HCT116 (cell line): Measurements from ENCODE around the gene C16orf74. TPM values are rescaled to one million over a fixed set of nuclear protein-coding genes. Genes with fewer than 3 reads are reported as not detected.

Experiments used
- ATAC-seq: fragments of 200-7000 bp; cut with Tn5 transposase; 2 replicates; pipeline ENCODE4 v1.9.1; 2020; ENCODE audit warnings: mild to moderate bottlenecking, moderate library complexity
- BruUV-seq: library from RNA; stranded (reverse); fragments of 400-500 nt; replicated peaks from 2 replicates; lab custom pipeline; 2021; lab: Mats Ljungman, UMichigan
- CTCF ChIA-PET: fragments of 300-600 bp; sonication (Branson Sonifier 250); formaldehyde crosslinking; loops from one replicate; lab custom pipeline; 2021; ENCODE audit warnings: antibody characterized with exemption; lab: Charles Lee
- POLR2A ChIA-PET: fragments of 300-600, 350-600 bp; sonication (Branson Sonifier 250); formaldehyde crosslinking; loops from one replicate; lab custom pipeline; 2021; ENCODE audit warnings: antibody characterized with exemption; lab: Charles Lee
- RAD21 ChIA-PET, 2 experiments: fragments of 300-600 bp; sonication (Branson Sonifier 250); formaldehyde crosslinking; loops; one replicate each; lab custom pipeline; 2023; ENCODE audit warnings: low total read pairs in 2 of 2; ENCODE audit not compliant: uncharacterized antibody in 2 of 2, unreplicated experiment in 2 of 2, low non-redundant PET in 1 of 2; lab: Charles Lee
- DNase-seq: peaks from one replicate; pipeline ENCODE4 v3.0.0-alpha.2; 2010; ENCODE audit warnings: low read depth, low spot score
- H2AFZ ChIP-seq: fragments of 200-600 bp; shearing (Covaris generic), sonication (generic); 2 replicates; pipeline ENCODE4 v1.6.1; 2017; ENCODE audit warnings: low read depth, mixed run types, mixed read lengths, antibody characterized with exemption, low read length; ENCODE audit not compliant: poor library complexity, severe bottlenecking
- H3K27ac ChIP-seq: 2 replicates; pipeline ENCODE4 v1.5.1; 2012; ENCODE audit warnings: low read depth, low read length
- H3K27me3 ChIP-seq: fragments of 200-600 bp; sonication (generic); 2 replicates; pipeline ENCODE4 v1.6.1; 2016; ENCODE audit warnings: mixed run types, low read length, mixed read lengths; ENCODE audit not compliant: insufficient read depth
- H3K36me3 ChIP-seq, 2 experiments: fragments of 200-500 bp in 1 of 2; fragments of 200-600 bp in 1 of 2; sonication (Bioruptor generic) in 1 of 2; sonication (generic) in 1 of 2; 2 replicates each; pipeline versions ENCODE4 v1.5.1 to v1.6.1; 2014 to 2016; ENCODE audit warnings: low read length in 2 of 2, inconsistent platforms in 1 of 2, mixed read lengths in 1 of 2, mixed run types in 1 of 2; ENCODE audit not compliant: insufficient read depth in 2 of 2, control insufficient read depth in 1 of 2
- H3K4me1 ChIP-seq, 2 experiments: fragments of 200-600 bp in 1 of 2; sonication (generic) in 1 of 2; 2 replicates each; pipeline versions ENCODE4 v1.5.1 to v1.6.1; 2012 to 2017; ENCODE audit warnings: low read length in 2 of 2, inconsistent platforms in 1 of 2, mild to moderate bottlenecking in 1 of 2, mixed read lengths in 1 of 2, mixed run types in 1 of 2, moderate library complexity in 1 of 2; ENCODE audit not compliant: insufficient read depth in 2 of 2, control insufficient read depth in 1 of 2
- H3K4me2 ChIP-seq: fragments of 200-600 bp; sonication (generic); 2 replicates; pipeline ENCODE4 v1.6.1; 2017; ENCODE audit warnings: mixed run types, low read length, mixed read lengths
- H3K4me3 ChIP-seq, 2 experiments: fragments of 200-600 bp in 1 of 2; sonication (generic) in 1 of 2; replicated peaks in 1 of 2; 2 replicates each; pipeline ENCODE4 v1.5.1; 2011 to 2016; ENCODE audit warnings: low read length in 2 of 2, control low read depth in 1 of 2, low read depth in 1 of 2, mild to moderate bottlenecking in 1 of 2, mixed read lengths in 1 of 2, mixed run types in 1 of 2
- H3K79me2 ChIP-seq: fragments of 200-600 bp; sonication (generic); 2 replicates; pipeline ENCODE4 v1.6.1; 2017; ENCODE audit warnings: mild to moderate bottlenecking, mixed run types, low read length, moderate library complexity, mixed read lengths; ENCODE audit not compliant: insufficient read depth
- H3K9ac ChIP-seq: fragments of 200-600 bp; sonication (generic); 2 replicates; pipeline ENCODE4 v1.6.1; 2016; ENCODE audit warnings: low read length, mixed read lengths
- H3K9me2 ChIP-seq: fragments of 200-600 bp; sonication (generic), shearing (Covaris generic); 2 replicates; pipeline ENCODE4 v1.6.1; 2017; ENCODE audit warnings: mixed run types, mild to moderate bottlenecking, moderate library complexity; ENCODE audit not compliant: insufficient read depth
- H3K9me3 ChIP-seq, 2 experiments: fragments of 200-500 bp in 1 of 2; fragments of 200-600 bp in 1 of 2; sonication (Bioruptor generic) in 1 of 2; sonication (generic) in 1 of 2; 2 replicates each; pipeline ENCODE4 v1.6.1; 2014 to 2017; ENCODE audit warnings: low read length in 2 of 2, mixed read lengths in 2 of 2, inconsistent platforms in 1 of 2, low read depth in 1 of 2, mild to moderate bottlenecking in 1 of 2, mixed run types in 1 of 2, moderate library complexity in 1 of 2; ENCODE audit not compliant: control insufficient read depth in 1 of 2, insufficient read depth in 1 of 2
- H4K20me1 ChIP-seq: fragments of 200-600 bp; sonication (generic), shearing (Covaris generic); 2 replicates; pipeline ENCODE4 v1.6.1; 2017; ENCODE audit warnings: mixed run types, mild to moderate bottlenecking, moderate library complexity; ENCODE audit not compliant: insufficient read depth
- CBX3 ChIP-seq: IDR thresholded peaks from 2 replicates; pipeline ENCODE4 v1.6.1; 2012; ENCODE audit warnings: low read depth
- CEBPB ChIP-seq: IDR thresholded peaks from 2 replicates; pipeline ENCODE4 v1.6.1; 2012; ENCODE audit warnings: low read depth
- CTCF ChIP-seq, 3 experiments: fragments of 200-600 bp in 1 of 3; sonication (generic) in 1 of 3; IDR thresholded peaks in 2 of 3; conservative IDR thresholded peaks in 1 of 3; 2 replicates each; pipeline ENCODE4 v1.5.1; 2012 to 2017; ENCODE audit warnings: low read depth in 2 of 3, low read length in 2 of 3, antibody characterized with exemption in 1 of 3, borderline replicate concordance in 1 of 3, control low read depth in 1 of 3, mild to moderate bottlenecking in 1 of 3, mixed read lengths in 1 of 3, mixed run types in 1 of 3, moderate library complexity in 1 of 3; ENCODE audit not compliant: insufficient read depth in 1 of 3
- EGR1 ChIP-seq: IDR thresholded peaks from 2 replicates; pipeline ENCODE4 v1.6.1; 2012; ENCODE audit warnings: low read depth
- ELF1 ChIP-seq: IDR thresholded peaks from 2 replicates; pipeline ENCODE4 v1.6.1; 2012; ENCODE audit warnings: low read depth, borderline replicate concordance
- EZH2 ChIP-seq: fragments of 200-600 bp; sonication (generic); IDR thresholded peaks from 2 replicates; pipeline ENCODE4 v1.6.1; 2017; ENCODE audit warnings: antibody characterized with exemption, mixed run types
- FOSL1 ChIP-seq: IDR thresholded peaks from 2 replicates; pipeline ENCODE4 v1.6.1; 2012; ENCODE audit warnings: low read depth
- JUND ChIP-seq: IDR thresholded peaks from 2 replicates; pipeline ENCODE4 v1.6.1; 2012
- MAX ChIP-seq: IDR thresholded peaks from 2 replicates; pipeline ENCODE4 v1.6.1; 2012
- POLR2A ChIP-seq: IDR thresholded peaks from 2 replicates; pipeline ENCODE4 v1.7.0; 2011; ENCODE audit warnings: borderline replicate concordance; ENCODE audit not compliant: insufficient read depth, insufficient read length; ENCODE audit errors: extremely low read depth
- RAD21 ChIP-seq: IDR thresholded peaks from 2 replicates; pipeline ENCODE4 v1.6.1; 2012; ENCODE audit warnings: low read depth, mild to moderate bottlenecking
- SRF ChIP-seq: IDR thresholded peaks from 2 replicates; pipeline ENCODE4 v1.6.1; 2012; ENCODE audit warnings: low read depth
- TCF7L2 ChIP-seq: IDR thresholded peaks from 2 replicates; pipeline ENCODE4 v1.7.0; 2011; ENCODE audit warnings: borderline replicate concordance, inconsistent platforms; ENCODE audit not compliant: insufficient read depth, insufficient read length; ENCODE audit errors: extremely low read depth
- YY1 ChIP-seq: IDR thresholded peaks from 2 replicates; pipeline ENCODE4 v1.6.1; 2011; ENCODE audit warnings: low read length, low read depth, moderate library complexity, mild to moderate bottlenecking; ENCODE audit not compliant: insufficient replicate concordance; ENCODE audit errors: extremely low read depth
- ZFX ChIP-seq: fragments of 450-650 bp; IDR thresholded peaks from 2 replicates; pipeline ENCODE4 v1.6.1; 2017
- ZNF274 ChIP-seq: fragments of 200-500 bp; sonication (Bioruptor generic); IDR thresholded peaks from 2 replicates; pipeline ENCODE4 v1.6.1; 2014; ENCODE audit warnings: mild to moderate bottlenecking, low read depth, low read length, inconsistent platforms
- intact Hi-C: fragments of 100-400 bp; cut with micrococcal nuclease; formaldehyde crosslinking; loops from 2 replicates; pipeline ENCODE4 v1.10.0; 2022
- total RNA-seq: library from RNA; stranded (reverse); gene quantifications from one replicate; pipeline ENCODE4 v1.2.1, GENCODE V29; 2021; ENCODE audit not compliant: unreplicated experiment
- TF ChIP-seq, protein P1 (sequence below): IDR thresholded peaks from 2 replicates; pipeline ENCODE4 v1.6.1; 2011; ENCODE audit warnings: mild to moderate bottlenecking, low read length, moderate library complexity; ENCODE audit not compliant: insufficient replicate concordance; ENCODE audit errors: extremely low read depth
- TF ChIP-seq, protein P2 (sequence below): IDR thresholded peaks from 2 replicates; pipeline ENCODE4 v1.6.1; 2012

The C16orf74 gene
- total RNA-seq, 1 experiment from 2014 or later = 30.0 TPM

DNA sequence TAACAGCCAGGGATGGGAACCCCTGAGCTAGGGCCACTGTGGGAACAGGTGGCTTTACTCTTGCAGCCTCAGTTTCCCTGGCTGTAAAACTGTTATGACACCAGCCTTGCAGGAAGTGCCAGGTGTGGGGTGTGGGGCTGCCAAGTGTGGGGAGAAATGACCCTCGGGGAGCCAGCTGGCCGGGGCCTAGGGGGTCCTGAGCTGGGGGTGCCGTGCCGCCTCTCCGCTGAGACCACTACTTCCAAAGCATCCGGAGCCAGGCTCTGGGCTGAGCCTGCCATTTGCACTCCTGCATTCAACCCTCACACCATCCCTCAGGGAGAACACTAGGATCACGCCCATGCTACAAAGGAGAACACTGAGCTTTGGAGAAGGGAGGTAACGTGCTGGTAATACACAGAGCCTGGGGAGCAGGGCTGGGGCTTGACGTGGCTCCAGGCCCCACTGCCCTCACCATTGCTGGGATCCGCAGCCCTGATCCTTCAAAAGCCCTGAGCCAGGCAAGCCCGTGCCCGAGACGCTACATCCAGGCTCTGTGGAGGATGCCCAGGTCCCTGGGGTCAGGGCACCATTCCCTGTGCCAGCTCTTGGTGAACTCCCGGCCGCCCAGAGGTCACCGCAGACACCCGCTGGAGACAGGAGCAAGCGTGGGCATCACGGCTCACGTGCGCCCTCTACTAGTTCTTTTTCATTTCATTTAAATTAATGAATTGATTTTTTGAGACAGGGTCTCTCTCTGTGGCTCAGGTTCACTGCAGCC, 33.3 kb downstream of the C16orf74 start:
- H3K79me2 ChIP-seq = no peaks in the 10 kb centered on the region
- ATAC-seq (peak; percentile 69), DNase-seq (peak; percentile 49)
- ChIA-PET RAD21 (interaction anchor here in 1 of 2 experiments (0.7 kb wide), 1 partner anchor 27 kb away, joined by 6 read pairs; no protein-coding TSS in a partner anchor), POLR2A (no interaction called here), CTCF (interaction anchor here (0.6 to 2.1 kb wide), 11 partner anchors 8 to 322 kb away, joined by 3 to 12 read pairs (median 4); partner anchors contain the start of gene GINS2)
- H3K9me3 ChIP-seq = no peaks in the 10 kb centered on the region; a peak in 2 of 4 replicates
- TF ChIP-seq JUND = no peak
- TF ChIP-seq, protein P1, sequence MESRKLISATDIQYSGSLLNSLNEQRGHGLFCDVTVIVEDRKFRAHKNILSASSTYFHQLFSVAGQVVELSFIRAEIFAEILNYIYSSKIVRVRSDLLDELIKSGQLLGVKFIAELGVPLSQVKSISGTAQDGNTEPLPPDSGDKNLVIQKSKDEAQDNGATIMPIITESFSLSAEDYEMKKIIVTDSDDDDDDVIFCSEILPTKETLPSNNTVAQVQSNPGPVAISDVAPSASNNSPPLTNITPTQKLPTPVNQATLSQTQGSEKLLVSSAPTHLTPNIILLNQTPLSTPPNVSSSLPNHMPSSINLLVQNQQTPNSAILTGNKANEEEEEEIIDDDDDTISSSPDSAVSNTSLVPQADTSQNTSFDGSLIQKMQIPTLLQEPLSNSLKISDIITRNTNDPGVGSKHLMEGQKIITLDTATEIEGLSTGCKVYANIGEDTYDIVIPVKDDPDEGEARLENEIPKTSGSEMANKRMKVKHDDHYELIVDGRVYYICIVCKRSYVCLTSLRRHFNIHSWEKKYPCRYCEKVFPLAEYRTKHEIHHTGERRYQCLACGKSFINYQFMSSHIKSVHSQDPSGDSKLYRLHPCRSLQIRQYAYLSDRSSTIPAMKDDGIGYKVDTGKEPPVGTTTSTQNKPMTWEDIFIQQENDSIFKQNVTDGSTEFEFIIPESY = no peak
- no peak for TF ChIP-seq ELF1
- TF ChIP-seq EZH2 = no peak
- TF ChIP-seq TCF7L2 = no peak
- TF ChIP-seq CTCF (IDR thresholded peaks at IDR 0.05 in 2 of 3, conservative IDR thresholded peaks at IDR 0.05 in 1 of 3; ENCODE audit: borderline replicate concordance in 1 of 3, insufficient read depth in 1 of 3, low read depth in 2 of 3, low read length in 2 of 3) = peak; percentile 54 to 91 (median 86); a peak in 5 of 6 replicates
- no peak for TF ChIP-seq MAX
- no peak for TF ChIP-seq CEBPB
- TF ChIP-seq YY1 = no peak
- TF ChIP-seq ZFX = no peak
- TF ChIP-seq EGR1 = no peak
- TF ChIP-seq POLR2A = no peak
- TF ChIP-seq FOSL1 = no peak
- no peak for TF ChIP-seq SRF
- peak; percentile 91 for TF ChIP-seq RAD21
- no peak for TF ChIP-seq CBX3
- TF ChIP-seq, protein P2, sequence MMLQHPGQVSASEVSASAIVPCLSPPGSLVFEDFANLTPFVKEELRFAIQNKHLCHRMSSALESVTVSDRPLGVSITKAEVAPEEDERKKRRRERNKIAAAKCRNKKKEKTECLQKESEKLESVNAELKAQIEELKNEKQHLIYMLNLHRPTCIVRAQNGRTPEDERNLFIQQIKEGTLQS = no peak
- no peak for TF ChIP-seq ZNF274
- no TSS peak for BruUV-seq
- H3K36me3 ChIP-seq = peaks cover 0 to 2% of the 10 kb centered on the region in 2 experiments; a peak in 1 of 4 replicates
- intact Hi-C loops = loop anchor here (1.0 to 5.0 kb wide), 4 partner anchors 43 to 442 kb away; no protein-coding TSS in a partner anchor
- H3K27ac ChIP-seq = no peak overlapping the region
- H3K4me3 ChIP-seq = no peak overlapping the region
- H2AFZ ChIP-seq = no peak overlapping the region
- no peaks in the 10 kb centered on the region for H4K20me1 ChIP-seq
- no peaks in the 10 kb centered on the region for H3K27me3 ChIP-seq
- H3K9ac ChIP-seq = no peak overlapping the region
- no peaks in the 10 kb centered on the region for H3K9me2 ChIP-seq
- H3K4me1 ChIP-seq = peaks cover 22 to 37% of the 10 kb centered on the region in 2 experiments
- H3K4me2 ChIP-seq = no peak overlapping the region
